Measurements from ENCODE around the gene MGST2. TPM values are rescaled to one million over a fixed set of nuclear protein-coding genes. Genes with fewer than 3 reads are reported as not detected.
"Not testable (repeated sequence)": the region's sequence is repeated elsewhere in the genome, so short reads cannot be mapped to it uniquely, and the experiment has no call there.

Gene MGST2
- total RNA-seq, 1 donor from 2014 or later, result 66.1 TPM

DNA sequence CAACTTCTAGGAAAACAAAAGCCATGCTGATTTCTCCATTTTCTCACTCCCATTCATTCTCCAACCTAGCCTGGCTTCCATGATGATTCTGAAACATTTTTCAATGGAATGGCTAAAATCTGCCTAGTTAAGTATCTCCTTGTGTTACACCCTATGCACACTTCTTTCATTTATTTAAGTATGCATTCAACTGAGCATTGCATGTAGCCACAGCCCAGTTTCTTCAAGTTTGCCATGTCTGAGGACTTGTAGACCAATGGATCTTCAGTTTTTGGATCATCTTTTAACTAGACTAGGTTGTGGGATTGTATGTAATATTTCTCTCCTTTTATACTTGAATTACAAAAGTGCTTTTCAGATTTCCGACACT is 35.5 kb upstream of the MGST2 start:
- TF ChIP-seq, protein P1, sequence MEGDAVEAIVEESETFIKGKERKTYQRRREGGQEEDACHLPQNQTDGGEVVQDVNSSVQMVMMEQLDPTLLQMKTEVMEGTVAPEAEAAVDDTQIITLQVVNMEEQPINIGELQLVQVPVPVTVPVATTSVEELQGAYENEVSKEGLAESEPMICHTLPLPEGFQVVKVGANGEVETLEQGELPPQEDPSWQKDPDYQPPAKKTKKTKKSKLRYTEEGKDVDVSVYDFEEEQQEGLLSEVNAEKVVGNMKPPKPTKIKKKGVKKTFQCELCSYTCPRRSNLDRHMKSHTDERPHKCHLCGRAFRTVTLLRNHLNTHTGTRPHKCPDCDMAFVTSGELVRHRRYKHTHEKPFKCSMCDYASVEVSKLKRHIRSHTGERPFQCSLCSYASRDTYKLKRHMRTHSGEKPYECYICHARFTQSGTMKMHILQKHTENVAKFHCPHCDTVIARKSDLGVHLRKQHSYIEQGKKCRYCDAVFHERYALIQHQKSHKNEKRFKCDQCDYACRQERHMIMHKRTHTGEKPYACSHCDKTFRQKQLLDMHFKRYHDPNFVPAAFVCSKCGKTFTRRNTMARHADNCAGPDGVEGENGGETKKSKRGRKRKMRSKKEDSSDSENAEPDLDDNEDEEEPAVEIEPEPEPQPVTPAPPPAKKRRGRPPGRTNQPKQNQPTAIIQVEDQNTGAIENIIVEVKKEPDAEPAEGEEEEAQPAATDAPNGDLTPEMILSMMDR (IDR thresholded peaks at IDR 0.05; ENCODE audit: unreplicated experiment), result no peak
- DNase-seq (ENCODE audit: low spot score, unreplicated experiment), result no peak
- H3K4me1 Mint-ChIP-seq (ENCODE audit: low read depth), result peaks cover 19% of the 10 kb centered on the region
- H3K9me3 Mint-ChIP-seq (ENCODE audit: low read depth), result no peaks in the 10 kb centered on the region
- H3K36me3 Mint-ChIP-seq (ENCODE audit: insufficient read depth), result no peaks in the 10 kb centered on the region
- H3K27ac Mint-ChIP-seq, result no peak overlapping the region
- peaks cover 8% of the 10 kb centered on the region for H3K27me3 Mint-ChIP-seq
- H3K4me3 Mint-ChIP-seq (ENCODE audit: low read depth), result no peak overlapping the region

DNA sequence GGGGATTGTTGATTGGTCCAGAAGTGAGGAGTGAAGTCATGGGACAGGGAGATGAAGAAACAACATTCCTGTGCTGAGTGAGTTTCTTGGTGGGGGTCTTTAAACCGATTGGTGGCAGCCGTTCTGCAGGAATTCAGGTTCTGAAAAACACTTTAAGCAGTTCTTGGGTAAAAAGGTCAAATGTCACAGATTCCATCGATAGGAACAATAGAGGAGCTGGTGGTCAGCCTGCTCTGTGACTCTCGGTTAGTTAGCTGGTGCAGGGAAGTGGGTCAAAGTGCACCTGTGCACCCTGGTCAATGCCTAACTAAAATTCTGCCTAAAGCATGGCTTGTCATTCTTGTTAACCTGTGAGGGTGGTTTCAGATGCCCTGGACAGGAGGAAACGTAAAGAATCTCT is 34.6 kb upstream of the MGST2 start:
- no peak overlapping the region for H3K27ac Mint-ChIP-seq
- TF ChIP-seq, protein P1 (IDR thresholded peaks at IDR 0.05; ENCODE audit: unreplicated experiment), result no peak
- no peak for DNase-seq (ENCODE audit: low spot score, unreplicated experiment)
- H3K4me3 Mint-ChIP-seq (ENCODE audit: low read depth), result no peak overlapping the region
- H3K27me3 Mint-ChIP-seq, result peaks cover 8% of the 10 kb centered on the region
- no peaks in the 10 kb centered on the region for H3K9me3 Mint-ChIP-seq (ENCODE audit: low read depth)
- H3K36me3 Mint-ChIP-seq (ENCODE audit: insufficient read depth), result no peaks in the 10 kb centered on the region
- peaks cover 19% of the 10 kb centered on the region for H3K4me1 Mint-ChIP-seq (ENCODE audit: low read depth)

DNA sequence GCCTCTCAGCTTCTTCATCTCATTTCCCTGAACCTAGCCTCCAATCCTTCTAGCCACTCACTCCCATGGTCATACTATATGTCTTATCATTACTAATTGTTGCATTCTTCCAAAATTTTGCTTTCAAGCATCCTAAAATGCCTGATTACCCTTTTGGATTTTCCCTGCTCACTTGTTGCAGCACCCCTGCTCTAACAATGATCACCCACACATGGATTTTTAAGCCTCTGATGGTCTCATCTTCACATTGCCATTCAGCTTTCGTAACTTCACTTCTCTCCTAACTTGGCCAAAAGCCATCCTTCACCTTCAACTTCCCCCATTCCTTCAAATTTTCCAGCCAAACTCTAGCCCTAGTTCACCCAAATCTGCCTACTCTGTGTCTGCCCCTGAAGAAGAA is 33.8 kb upstream of the MGST2 start:
- no peaks in the 10 kb centered on the region for H3K9me3 Mint-ChIP-seq (ENCODE audit: low read depth)
- TF ChIP-seq, protein P1 (IDR thresholded peaks at IDR 0.05; ENCODE audit: unreplicated experiment), result no peak
- H3K36me3 Mint-ChIP-seq (ENCODE audit: insufficient read depth), result no peaks in the 10 kb centered on the region
- H3K27me3 Mint-ChIP-seq, result peaks cover 8% of the 10 kb centered on the region
- no peak for DNase-seq (ENCODE audit: low spot score, unreplicated experiment)
- peaks cover 19% of the 10 kb centered on the region for H3K4me1 Mint-ChIP-seq (ENCODE audit: low read depth)
- no peak overlapping the region for H3K4me3 Mint-ChIP-seq (ENCODE audit: low read depth)
- no peak overlapping the region for H3K27ac Mint-ChIP-seq

DNA sequence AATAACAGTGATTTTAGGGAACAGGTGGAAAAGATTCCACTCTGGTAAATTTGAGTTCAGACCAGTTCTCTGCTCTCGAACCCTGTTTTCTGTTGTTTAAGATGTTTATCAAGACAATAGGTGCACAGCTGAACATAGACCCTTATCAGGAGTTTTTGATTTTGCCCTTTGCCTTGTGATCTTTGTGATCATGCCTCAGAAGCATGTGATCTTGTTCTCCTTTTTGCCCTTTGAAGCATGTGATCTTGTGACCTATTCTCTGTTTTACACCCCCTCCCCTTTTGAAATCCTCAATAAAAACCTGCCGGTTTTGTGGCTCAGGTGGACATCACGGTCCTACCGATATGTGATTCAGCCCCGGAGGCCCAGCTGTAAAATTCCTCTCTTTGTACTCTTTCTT is 32.9 kb upstream of the MGST2 start:
- peaks cover 19% of the 10 kb centered on the region for H3K4me1 Mint-ChIP-seq (ENCODE audit: low read depth)
- not testable (repeated sequence) for H3K36me3 Mint-ChIP-seq (ENCODE audit: insufficient read depth); H3K27me3 Mint-ChIP-seq; DNase-seq (ENCODE audit: low spot score, unreplicated experiment); H3K27ac Mint-ChIP-seq; H3K9me3 Mint-ChIP-seq (ENCODE audit: low read depth); H3K4me3 Mint-ChIP-seq (ENCODE audit: low read depth)

DNA sequence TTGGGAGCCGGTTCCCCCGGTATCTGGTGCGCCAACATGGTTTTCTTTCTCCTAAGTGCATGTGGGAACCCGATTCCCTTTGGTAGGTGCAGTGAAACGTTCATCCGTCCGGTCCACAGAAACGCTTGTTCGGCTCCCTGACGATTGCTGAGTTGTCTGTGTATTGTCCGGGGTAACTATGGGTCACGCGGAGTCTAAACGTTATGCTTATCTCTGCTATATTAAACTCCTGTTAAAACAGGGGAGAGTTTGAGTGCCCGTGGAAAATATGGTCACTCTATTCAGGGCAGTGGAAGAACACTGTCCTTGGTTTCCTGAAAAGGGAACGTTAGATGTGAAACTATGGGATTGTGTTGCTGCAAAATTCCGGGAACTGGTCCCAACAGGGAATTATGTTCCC is 32.4 kb upstream of the MGST2 start:
- DNase-seq (ENCODE audit: low spot score, unreplicated experiment), result no peak
- H3K36me3 Mint-ChIP-seq (ENCODE audit: insufficient read depth), result no peaks in the 10 kb centered on the region
- TF ChIP-seq, protein P1 (IDR thresholded peaks at IDR 0.05; ENCODE audit: unreplicated experiment), result no peak
- no peak overlapping the region for H3K27ac Mint-ChIP-seq
- peaks cover 8% of the 10 kb centered on the region for H3K27me3 Mint-ChIP-seq
- H3K4me3 Mint-ChIP-seq (ENCODE audit: low read depth), result peak overlapping the region; percentile 69
- peaks cover 5% of the 10 kb centered on the region for H3K9me3 Mint-ChIP-seq (ENCODE audit: low read depth)
- H3K4me1 Mint-ChIP-seq (ENCODE audit: low read depth), result peaks cover 17% of the 10 kb centered on the region

DNA sequence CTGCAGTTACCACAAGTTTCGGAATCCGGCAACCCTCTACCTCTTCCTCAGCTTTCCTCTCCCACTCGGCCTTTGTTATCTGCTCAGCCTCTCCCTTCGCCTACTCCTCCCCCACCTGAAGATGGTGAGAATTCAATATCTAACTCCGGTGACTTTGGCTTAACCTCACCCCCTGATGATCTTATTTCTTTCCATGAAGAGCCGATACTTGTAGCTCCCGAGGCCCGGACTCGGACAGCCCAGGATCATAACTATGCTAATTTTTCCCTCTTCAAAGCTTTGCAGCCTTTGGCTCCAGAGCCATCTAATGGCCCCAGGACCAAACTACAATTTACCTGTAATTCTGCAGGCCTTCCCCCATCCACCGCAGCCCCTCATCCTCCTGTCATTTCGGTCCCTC is 32.0 kb upstream of the MGST2 start:
- peaks cover 8% of the 10 kb centered on the region for H3K27me3 Mint-ChIP-seq
- H3K9me3 Mint-ChIP-seq (ENCODE audit: low read depth), result peaks cover 6% of the 10 kb centered on the region
- peaks cover 13% of the 10 kb centered on the region for H3K4me1 Mint-ChIP-seq (ENCODE audit: low read depth)
- H3K36me3 Mint-ChIP-seq (ENCODE audit: insufficient read depth), result peaks cover 1% of the 10 kb centered on the region
- no peak for DNase-seq (ENCODE audit: low spot score, unreplicated experiment)
- peak overlapping the region; percentile 69 for H3K4me3 Mint-ChIP-seq (ENCODE audit: low read depth)
- TF ChIP-seq, protein P1 (IDR thresholded peaks at IDR 0.05; ENCODE audit: unreplicated experiment), result peak; percentile 54
- H3K27ac Mint-ChIP-seq, result peak overlapping the region; percentile 53
